Measurements from ENCODE around the gene PPM1B. TPM values are rescaled to one million over a fixed set of nuclear protein-coding genes. Genes with fewer than 3 reads are reported as not detected.
"Not testable (repeated sequence)": the region's sequence is repeated elsewhere in the genome, so short reads cannot be mapped to it uniquely, and the experiment has no call there.

Gene PPM1B
- total and polyA plus RNA-seq, 2 of the 4 experiments (the other 2 are of a cell fraction), result 13.4 to 14.7 TPM

DNA sequence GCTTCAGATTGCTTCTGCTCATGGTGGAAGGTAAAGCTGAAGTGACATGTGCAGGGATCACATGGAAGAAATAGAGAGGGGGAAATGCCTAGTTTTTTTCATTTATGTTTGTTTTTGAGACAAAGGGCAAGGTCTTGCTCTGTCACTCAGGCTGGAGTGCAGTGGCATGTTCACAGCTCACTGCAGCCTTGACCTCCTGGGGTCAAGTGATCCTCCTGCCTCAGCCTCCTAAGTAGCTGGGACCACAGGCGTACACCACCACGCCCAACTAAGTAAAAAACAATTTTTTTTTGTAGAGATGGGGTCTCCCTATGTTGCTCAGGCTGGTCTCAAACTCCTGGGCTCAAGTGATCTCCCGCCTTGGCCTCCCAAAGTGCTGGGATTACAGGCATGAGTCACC lies 87.0 kb downstream of the PPM1B start:
- H4K8ac ChIP-seq (ENCODE audit: low read depth in 2 of 2, low read length in 2 of 2); H4K5ac ChIP-seq (ENCODE audit: low read depth, low read length); DNase-seq; H2BK15ac ChIP-seq (ENCODE audit: low read depth, low read length); in situ Hi-C loops (cut with MboI; ENCODE audit: low sequenced_read_pairs); H3K9ac ChIP-seq (ENCODE audit: low read depth, low read length); H3K9me3 ChIP-seq (ENCODE audit: control insufficient read depth, insufficient read depth, low read length); H4K91ac ChIP-seq (ENCODE audit: insufficient read depth, low read depth, low read length); H4K20me1 ChIP-seq (ENCODE audit: insufficient read depth, low read length); H3K27ac ChIP-seq (ENCODE audit: insufficient read depth, low read length); H2BK120ac ChIP-seq (ENCODE audit: low read depth, low read length); H2AFZ ChIP-seq (replicated peaks; ENCODE audit: low read length, poor library complexity); H3K56ac ChIP-seq (ENCODE audit: extremely low read depth, insufficient read depth, low read length); H3K23ac ChIP-seq (ENCODE audit: low read depth, low read length); H3K4me3 ChIP-seq (ENCODE audit: insufficient read depth, low read depth, low read length); ATAC-seq (ENCODE audit: low read depth); H2AK9ac ChIP-seq (replicated peaks; ENCODE audit: low read depth, low read length, poor library complexity); H3K4me1 ChIP-seq (ENCODE audit: control insufficient read depth, insufficient read depth, low read length); H3K18ac ChIP-seq (ENCODE audit: low read depth, low read length); H3K14ac ChIP-seq (replicated peaks; ENCODE audit: low read depth, low read length); H3K79me1 ChIP-seq (ENCODE audit: low read depth in 1 of 2, low read length in 2 of 2); intact Hi-C loops (cut with micrococcal nuclease); H3K36me3 ChIP-seq (ENCODE audit: control insufficient read depth, insufficient read depth, low read length); H2BK5ac ChIP-seq (ENCODE audit: low read depth, low read length, poor library complexity, severe bottlenecking); H3K4ac ChIP-seq (ENCODE audit: low read depth, low read length); H3K4me2 ChIP-seq (ENCODE audit: low read depth, low read length); BruUV-seq (replicated peaks); H3K9me1 ChIP-seq (ENCODE audit: insufficient read depth, low read length); H2AK5ac ChIP-seq (ENCODE audit: low read depth, low read length); dilution Hi-C loops (cut with HindIII; ENCODE audit: low sequenced_read_pairs, unreplicated experiment); H2BK20ac ChIP-seq (ENCODE audit: low read depth, low read length); H3K27me3 ChIP-seq (ENCODE audit: control insufficient read depth, insufficient read depth, low read length); POLR2A ChIA-PET (ENCODE audit: unreplicated experiment): not testable (repeated sequence)
- CTCF ChIA-PET, result interaction anchor here (1.1 kb wide), 1 partner anchor 12 kb away, joined by 3 read pairs; no protein-coding TSS in a partner anchor
- 60% methylated on average over 1 of the region's 3 CpGs; no CpG with 5 or more reads in 1 of the 2 experiments for WGBS, 2 experiments (ENCODE audit: extremely low coverage in 2 of 2, insufficient read length in 1 of 2)

DNA sequence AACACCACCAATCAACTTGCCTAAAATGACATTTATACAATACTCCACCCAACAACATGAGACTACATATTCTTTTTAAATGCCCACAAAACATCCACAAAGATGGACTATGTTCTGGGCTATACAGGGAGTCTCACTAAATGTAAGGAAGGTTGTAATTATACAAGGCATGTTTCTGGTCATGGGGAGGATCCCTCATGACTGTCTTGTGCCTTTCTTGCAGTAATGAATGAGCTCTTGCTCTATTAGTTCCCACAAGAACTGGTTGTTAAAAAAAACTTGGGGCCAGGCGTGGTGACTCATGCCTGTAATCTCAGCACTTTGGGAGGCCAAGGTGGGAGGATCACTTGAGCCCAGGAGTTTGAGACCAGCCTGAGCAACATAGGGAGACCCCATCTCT lies 89.1 kb downstream of the PPM1B start:
- H2AK5ac ChIP-seq (ENCODE audit: low read depth, low read length); H3K4me2 ChIP-seq (ENCODE audit: low read depth, low read length); H2BK5ac ChIP-seq (ENCODE audit: low read depth, low read length, poor library complexity, severe bottlenecking); H3K23ac ChIP-seq (ENCODE audit: low read depth, low read length); H3K9ac ChIP-seq (ENCODE audit: low read depth, low read length); H2BK120ac ChIP-seq (ENCODE audit: low read depth, low read length); H4K20me1 ChIP-seq (ENCODE audit: insufficient read depth, low read length); H2BK20ac ChIP-seq (ENCODE audit: low read depth, low read length); H3K14ac ChIP-seq (replicated peaks; ENCODE audit: low read depth, low read length); intact Hi-C loops (cut with micrococcal nuclease); H3K27ac ChIP-seq (ENCODE audit: insufficient read depth, low read length); POLR2A ChIA-PET (ENCODE audit: unreplicated experiment); BruUV-seq (replicated peaks); H4K8ac ChIP-seq (ENCODE audit: low read depth in 2 of 2, low read length in 2 of 2); H2AFZ ChIP-seq (replicated peaks; ENCODE audit: low read length, poor library complexity); H3K18ac ChIP-seq (ENCODE audit: low read depth, low read length); H3K9me1 ChIP-seq (ENCODE audit: insufficient read depth, low read length); in situ Hi-C loops (cut with MboI; ENCODE audit: low sequenced_read_pairs); H4K5ac ChIP-seq (ENCODE audit: low read depth, low read length); H3K4me3 ChIP-seq (ENCODE audit: insufficient read depth, low read depth, low read length); H2BK15ac ChIP-seq (ENCODE audit: low read depth, low read length); H3K9me3 ChIP-seq (ENCODE audit: control insufficient read depth, insufficient read depth, low read length); H3K27me3 ChIP-seq (ENCODE audit: control insufficient read depth, insufficient read depth, low read length); H2AK9ac ChIP-seq (replicated peaks; ENCODE audit: low read depth, low read length, poor library complexity); H3K36me3 ChIP-seq (ENCODE audit: control insufficient read depth, insufficient read depth, low read length); DNase-seq; H3K79me1 ChIP-seq (ENCODE audit: low read depth in 1 of 2, low read length in 2 of 2); ATAC-seq (ENCODE audit: low read depth); dilution Hi-C loops (cut with HindIII; ENCODE audit: low sequenced_read_pairs, unreplicated experiment); H3K56ac ChIP-seq (ENCODE audit: extremely low read depth, insufficient read depth, low read length); H4K91ac ChIP-seq (ENCODE audit: insufficient read depth, low read depth, low read length); H3K4me1 ChIP-seq (ENCODE audit: control insufficient read depth, insufficient read depth, low read length); H3K4ac ChIP-seq (ENCODE audit: low read depth, low read length): not testable (repeated sequence)
- CTCF ChIA-PET, result interaction anchor here (1.0 kb wide), 1 partner anchor 9 kb away, joined by 4 read pairs; no protein-coding TSS in a partner anchor
- no CpG with 5 or more reads among the region's 1 CpG for WGBS, 2 experiments (ENCODE audit: extremely low coverage in 2 of 2, insufficient read length in 1 of 2)

Measured in IMR-90 (cell line).